Activated T-cell treated with anti-CD3 and anti-CD28 coated beads, Interleukin-2, amount 50 U/mL, for 24 hours (primary cell): ENCODE results near the gene NBPF8.
"Not testable (repeated sequence)": the region's sequence is repeated elsewhere in the genome, so short reads cannot be mapped to it uniquely, and the experiment has no call there.

Experiments used
- DNase-seq: peaks from one replicate; pipeline ENCODE4 v3.0.0-alpha.2; 2020
- H3K27ac Mint-ChIP-seq: 2 replicates; pipeline ENCODE4 v1.8.0; 2020; ENCODE audit warnings: mild to moderate bottlenecking, mixed read lengths
- H3K27me3 Mint-ChIP-seq: 2 replicates; pipeline ENCODE4 v1.8.0; 2020; ENCODE audit warnings: mixed read lengths
- H3K36me3 Mint-ChIP-seq: 2 replicates; pipeline ENCODE4 v1.8.0; 2020; ENCODE audit warnings: low read depth, mixed read lengths
- H3K4me1 Mint-ChIP-seq: 2 replicates; pipeline ENCODE4 v1.8.0; 2020; ENCODE audit warnings: low read depth, mixed read lengths
- H3K4me3 Mint-ChIP-seq: 2 replicates; pipeline ENCODE4 v1.8.0; 2020; ENCODE audit warnings: mild to moderate bottlenecking, moderate library complexity, mixed read lengths
- H3K9me3 Mint-ChIP-seq: 2 replicates; pipeline ENCODE4 v1.8.0; 2020; ENCODE audit warnings: mixed read lengths

The NBPF8 gene

GRCh38 chr1:120414911-120415480 is at the start of gene NBPF8:
Gene NBPF8, plus strand, starts transcription at chr1:120415035. Its CDS starts 21,488 bp downstream, at chr1:120436523.
- not testable (repeated sequence) for H3K4me1 Mint-ChIP-seq, H3K9me3 Mint-ChIP-seq, H3K27me3 Mint-ChIP-seq, H3K36me3 Mint-ChIP-seq
- peak; percentile 80 for DNase-seq
- peak within 1 kb of the TSS; percentile 86 for H3K4me3 Mint-ChIP-seq
- H3K27ac Mint-ChIP-seq, result peak within 1 kb of the TSS; percentile 77

GRCh38 chr1:120367709-120368108 is 47.1 kb upstream of the NBPF8 start:
- H3K4me1 Mint-ChIP-seq, H3K4me3 Mint-ChIP-seq, H3K27me3 Mint-ChIP-seq, DNase-seq, H3K27ac Mint-ChIP-seq, H3K9me3 Mint-ChIP-seq, H3K36me3 Mint-ChIP-seq: not testable (repeated sequence)

GRCh38 chr1:120386651-120387050 is 28.2 kb upstream of the NBPF8 start:
- H3K27me3 Mint-ChIP-seq, H3K9me3 Mint-ChIP-seq, H3K4me1 Mint-ChIP-seq, H3K4me3 Mint-ChIP-seq, H3K27ac Mint-ChIP-seq, DNase-seq, H3K36me3 Mint-ChIP-seq: not testable (repeated sequence)

- H3K27ac Mint-ChIP-seq, H3K4me3 Mint-ChIP-seq, DNase-seq, H3K27me3 Mint-ChIP-seq, H3K36me3 Mint-ChIP-seq, H3K9me3 Mint-ChIP-seq, H3K4me1 Mint-ChIP-seq: not testable (repeated sequence)
These were observed 26.2 kb upstream of the NBPF8 start for GRCh38 chr1:120388597-120389126.

- not testable (repeated sequence) for H3K4me1 Mint-ChIP-seq, H3K4me3 Mint-ChIP-seq, DNase-seq
These were observed 23.5 kb upstream of the NBPF8 start for GRCh38 chr1:120391365-120391764.

GRCh38 chr1:120393316-120394232 is 21.3 kb upstream of the NBPF8 start:
- DNase-seq, H3K4me3 Mint-ChIP-seq, H3K27ac Mint-ChIP-seq, H3K9me3 Mint-ChIP-seq, H3K4me1 Mint-ChIP-seq, H3K27me3 Mint-ChIP-seq, H3K36me3 Mint-ChIP-seq: not testable (repeated sequence)

More at GRCh38 chr1:120391365-120391764, 23.5 kb upstream of the NBPF8 start:
- not testable (repeated sequence) for H3K27me3 Mint-ChIP-seq, H3K9me3 Mint-ChIP-seq, H3K27ac Mint-ChIP-seq, H3K36me3 Mint-ChIP-seq

GRCh38 chr1:120405348-120405747 is 9.5 kb upstream of the NBPF8 start:
- not testable (repeated sequence) for H3K9me3 Mint-ChIP-seq, DNase-seq, H3K27ac Mint-ChIP-seq, H3K36me3 Mint-ChIP-seq, H3K4me1 Mint-ChIP-seq, H3K27me3 Mint-ChIP-seq, H3K4me3 Mint-ChIP-seq

GRCh38 chr1:120414451-120414850 is 384 bp upstream of the NBPF8 start:
- H3K27me3 Mint-ChIP-seq, H3K4me1 Mint-ChIP-seq, H3K27ac Mint-ChIP-seq, H3K9me3 Mint-ChIP-seq, DNase-seq, H3K4me3 Mint-ChIP-seq, H3K36me3 Mint-ChIP-seq: not testable (repeated sequence)

GRCh38 chr1:120415492-120415961 is 692 bp downstream of the NBPF8 start:
- peak; percentile 61 for DNase-seq
- H3K9me3 Mint-ChIP-seq, H3K27me3 Mint-ChIP-seq, H3K4me1 Mint-ChIP-seq, H3K36me3 Mint-ChIP-seq: not testable (repeated sequence)
- Mint-ChIP-seq H3K27ac (peak overlapping the region; percentile 77), H3K4me3 (peak overlapping the region; percentile 86)

GRCh38 chr1:120425063-120425462 is 10.2 kb downstream of the NBPF8 start:
- H3K4me3 Mint-ChIP-seq, H3K4me1 Mint-ChIP-seq, H3K9me3 Mint-ChIP-seq, DNase-seq, H3K27me3 Mint-ChIP-seq, H3K27ac Mint-ChIP-seq, H3K36me3 Mint-ChIP-seq: not testable (repeated sequence)

- not testable (repeated sequence) for H3K4me3 Mint-ChIP-seq, H3K27me3 Mint-ChIP-seq, H3K4me1 Mint-ChIP-seq
These were observed 16.8 kb downstream of the NBPF8 start for GRCh38 chr1:120431626-120432025.

GRCh38 chr1:120433831-120434230 is 19.0 kb downstream of the NBPF8 start:
- not testable (repeated sequence) for H3K36me3 Mint-ChIP-seq, H3K27ac Mint-ChIP-seq, H3K4me1 Mint-ChIP-seq, DNase-seq, H3K9me3 Mint-ChIP-seq, H3K27me3 Mint-ChIP-seq, H3K4me3 Mint-ChIP-seq

More at GRCh38 chr1:120431626-120432025, 16.8 kb downstream of the NBPF8 start:
- H3K27ac Mint-ChIP-seq, H3K9me3 Mint-ChIP-seq, DNase-seq, H3K36me3 Mint-ChIP-seq: not testable (repeated sequence)

- not testable (repeated sequence) for H3K9me3 Mint-ChIP-seq, H3K27ac Mint-ChIP-seq, DNase-seq, H3K4me1 Mint-ChIP-seq, H3K4me3 Mint-ChIP-seq, H3K27me3 Mint-ChIP-seq
- H3K36me3 Mint-ChIP-seq, result peaks cover 16% of the 10 kb centered on the region
These were observed 34.3 kb downstream of the NBPF8 start for GRCh38 chr1:120449124-120449523.
